Transverse colon (tissue), 4 donors: ENCODE data around the gene C1QTNF12. TPM values are rescaled to one million over a fixed set of nuclear protein-coding genes. Genes with fewer than 3 reads are reported as not detected.

ENCODE experiments used
- DNase-seq: peaks from one replicate; pipeline ENCODE4 v3.0.0-alpha.2; 2019
- H3K27ac ChIP-seq, 4 donors: fragments of 200-600 bp; sonication (generic); 2 replicates each; pipeline ENCODE4 v1.5.1; 2016 to 2018; ENCODE audit warnings: inconsistent platforms in 4 of 4
- H3K27me3 ChIP-seq: fragments of 200-600 bp; sonication (generic); 2 replicates; pipeline ENCODE4 v1.5.1; 2017; ENCODE audit warnings: inconsistent platforms
- H3K36me3 ChIP-seq, 4 donors: fragments of 200-600 bp; sonication (generic); 2 replicates each; pipeline ENCODE4 v1.5.1; 2017 to 2019; ENCODE audit warnings: inconsistent platforms in 4 of 4
- H3K4me1 ChIP-seq, 4 donors: fragments of 200-600 bp; sonication (generic); 2 replicates each; pipeline ENCODE4 v1.5.1; 2017 to 2020; ENCODE audit warnings: inconsistent platforms in 4 of 4
- H3K4me3 ChIP-seq, 4 donors: fragments of 200-600 bp; sonication (generic); 1 replicate in 1 of 4; 2 replicates in 3 of 4; pipeline versions ENCODE4 v1.5.1 to v1.6.1; 2017 to 2019; ENCODE audit warnings: inconsistent platforms in 4 of 4
- H3K9me3 ChIP-seq, 2 donors: fragments of 200-600 bp; sonication (generic); 2 replicates each; pipeline ENCODE4 v1.5.1; 2017 to 2019; ENCODE audit warnings: inconsistent platforms in 2 of 2
- EP300 ChIP-seq: sonication (generic); formaldehyde crosslinking; IDR thresholded peaks from one replicate; pipeline ENCODE4 v1.6.1; 2017; ENCODE audit warnings: antibody characterized with exemption, low read depth
- POLR2A ChIP-seq: fragments of 450-650 bp; IDR thresholded peaks from one replicate; pipeline ENCODE4 v1.6.1; 2016; ENCODE audit warnings: antibody characterized with exemption, mild to moderate bottlenecking, moderate library complexity
- POLR2AphosphoS5 ChIP-seq, 3 donors: sonication (generic); formaldehyde crosslinking; IDR thresholded peaks; one replicate each; pipeline ENCODE4 v1.6.1; 2016; ENCODE audit warnings: antibody characterized with exemption in 3 of 3
- WGBS, 2 donors: methylation state at CpG; one replicate each; pipeline ENCODE4 v1.1.5; 2018; ENCODE audit warnings: low coverage in 1 of 2; 5-methylcytosine and 5-hydroxymethylcytosine counted together
- in situ Hi-C, 4 donors: fragments of 200-750 bp; cut with MboI; loops; one replicate each; pipeline versions ENCODE4 v1.15.0 to v1.15.1; 2017; ENCODE audit warnings: low sequenced_read_pairs in 3 of 4, low pct_ligation_motif_present in 1 of 4, low pct_unique_long_range_greater_than_20kb in 1 of 4
- intact Hi-C: fragments of 100-400 bp; cut with DNase I; formaldehyde crosslinking; loops from one replicate; pipeline ENCODE4 v1.15.1; 2023; ENCODE audit warnings: low total_unique reads
- total RNA-seq, 4 donors: library from RNA; depleted of rRNA; stranded (reverse); fragments of >200 nt; gene quantifications; one replicate each; pipeline ENCODE4 v1.1.0, GENCODE V29; 2016
- TF ChIP-seq, protein P1 (sequence below), 5 experiments: fragments of 200-600 bp in 3 of 5; fragments of 450-650 bp in 2 of 5; sonication (generic) in 3 of 5; IDR thresholded peaks; 1 replicate in 2 of 5; 2 replicates in 3 of 5; pipeline ENCODE4 v1.5.1; 2016 to 2017; ENCODE audit warnings: antibody characterized with exemption in 5 of 5, inconsistent platforms in 3 of 5, mild to moderate bottlenecking in 2 of 5, moderate library complexity in 1 of 5

Gene C1QTNF12
- total RNA-seq, 4 donors from 2014 or later = 11.9 to 52.8 (median 15.7) TPM; not detected in 1

DNA sequence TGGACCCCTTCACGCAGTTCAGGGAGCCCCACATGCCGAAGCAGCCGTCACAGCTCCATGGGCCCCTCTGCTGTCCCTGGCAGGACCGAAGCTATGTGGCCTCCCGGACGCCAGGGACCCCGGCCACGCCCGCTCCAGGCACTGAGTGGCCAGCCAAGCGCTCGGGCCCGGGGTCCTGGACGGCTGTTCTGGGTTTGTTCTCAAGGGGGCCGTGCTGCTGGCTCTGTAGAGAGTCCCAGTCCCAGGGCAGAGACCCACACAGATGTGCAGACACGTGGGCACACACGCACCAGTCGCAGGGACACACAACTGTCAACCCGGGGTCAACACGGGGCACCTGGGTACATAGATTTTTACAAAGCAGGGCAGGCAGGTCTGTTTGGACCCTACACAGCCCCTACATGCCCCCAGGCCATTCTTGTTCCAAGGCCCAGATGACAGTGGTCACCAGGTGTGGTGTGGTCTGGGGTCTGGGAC, 7.8 kb downstream of the C1QTNF12 start:
- H3K27ac ChIP-seq = no peak overlapping the region
- TF ChIP-seq EP300 = no peak
- no peak for TF ChIP-seq POLR2A
- TF ChIP-seq, protein P1, sequence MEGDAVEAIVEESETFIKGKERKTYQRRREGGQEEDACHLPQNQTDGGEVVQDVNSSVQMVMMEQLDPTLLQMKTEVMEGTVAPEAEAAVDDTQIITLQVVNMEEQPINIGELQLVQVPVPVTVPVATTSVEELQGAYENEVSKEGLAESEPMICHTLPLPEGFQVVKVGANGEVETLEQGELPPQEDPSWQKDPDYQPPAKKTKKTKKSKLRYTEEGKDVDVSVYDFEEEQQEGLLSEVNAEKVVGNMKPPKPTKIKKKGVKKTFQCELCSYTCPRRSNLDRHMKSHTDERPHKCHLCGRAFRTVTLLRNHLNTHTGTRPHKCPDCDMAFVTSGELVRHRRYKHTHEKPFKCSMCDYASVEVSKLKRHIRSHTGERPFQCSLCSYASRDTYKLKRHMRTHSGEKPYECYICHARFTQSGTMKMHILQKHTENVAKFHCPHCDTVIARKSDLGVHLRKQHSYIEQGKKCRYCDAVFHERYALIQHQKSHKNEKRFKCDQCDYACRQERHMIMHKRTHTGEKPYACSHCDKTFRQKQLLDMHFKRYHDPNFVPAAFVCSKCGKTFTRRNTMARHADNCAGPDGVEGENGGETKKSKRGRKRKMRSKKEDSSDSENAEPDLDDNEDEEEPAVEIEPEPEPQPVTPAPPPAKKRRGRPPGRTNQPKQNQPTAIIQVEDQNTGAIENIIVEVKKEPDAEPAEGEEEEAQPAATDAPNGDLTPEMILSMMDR (IDR thresholded peaks at IDR 0.05) = no peak
- no peak for TF ChIP-seq POLR2AphosphoS5 (IDR thresholded peaks at IDR 0.05)
- intact Hi-C loops = no loop called here

DNA sequence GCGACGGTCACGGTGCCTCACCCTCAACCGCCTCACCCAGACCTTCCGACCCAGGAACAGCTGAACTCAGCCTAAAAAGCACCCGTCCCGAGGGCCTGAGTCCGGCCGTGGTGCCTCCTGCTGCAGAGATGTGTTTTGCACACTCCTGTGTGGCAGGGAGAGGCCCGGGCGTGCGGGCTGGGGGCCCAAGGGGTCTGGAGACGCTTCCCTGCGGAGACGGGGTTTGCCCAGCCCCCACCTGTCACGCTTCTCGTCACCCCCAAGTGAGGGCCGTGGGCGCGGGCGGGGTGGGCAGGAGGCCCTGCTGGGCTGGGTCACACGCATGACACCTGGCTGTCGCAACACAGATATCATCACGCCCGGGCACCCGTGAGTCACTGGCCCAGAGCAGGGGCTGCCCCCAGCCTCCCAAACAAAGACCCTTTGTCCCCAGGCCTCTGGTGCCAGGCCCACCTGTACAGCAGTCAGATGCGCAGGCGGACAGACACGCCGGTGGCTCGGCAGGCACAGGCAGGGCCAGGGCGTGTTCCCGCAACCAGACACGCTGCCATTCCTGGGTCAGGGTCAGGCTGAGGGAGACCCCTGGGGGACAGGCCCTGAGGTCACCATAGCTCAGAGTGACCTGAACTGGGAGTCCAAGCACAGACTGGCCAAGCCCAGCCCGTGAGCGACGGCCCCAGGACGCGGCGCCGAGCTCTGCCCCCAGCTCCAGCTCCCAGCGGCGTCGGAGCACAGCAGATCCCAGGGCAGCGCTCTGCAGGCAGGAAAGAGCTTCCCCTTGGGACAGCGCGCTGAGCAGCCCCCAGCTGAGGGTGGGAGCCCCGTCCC, 8.4 kb downstream of the C1QTNF12 start:
- WGBS, 2 donors = 12% methylated on average over 17 of the region's 48 CpGs; no CpG with 5 or more reads in 1 of the 2 donors
- peak; percentile 24 for DNase-seq
- H3K27ac ChIP-seq = no peak overlapping the region
- TF ChIP-seq, protein P1 (IDR thresholded peaks at IDR 0.05) = no peak
- no peak for TF ChIP-seq EP300
- TF ChIP-seq POLR2AphosphoS5 (IDR thresholded peaks at IDR 0.05) = no peak
- no peak for TF ChIP-seq POLR2A
- peaks cover 52% of the 10 kb centered on the region for H3K27me3 ChIP-seq
- intact Hi-C loops (no loop called here), in situ Hi-C loops (no loop called here)
- H3K4me1 ChIP-seq = peaks cover 5 to 24% (median 22%) of the 10 kb centered on the region in 4 donors
- H3K9me3 ChIP-seq = no peaks in the 10 kb centered on the region
- no peaks in the 10 kb centered on the region for H3K36me3 ChIP-seq
- no peak overlapping the region for H3K4me3 ChIP-seq

More for the DNA sequence above, 7.8 kb downstream of the C1QTNF12 start:
- no peak for DNase-seq
- no peak overlapping the region for H3K4me3 ChIP-seq
- WGBS, 2 donors = 39% methylated on average over 19 of the region's 19 CpGs; no CpG with 5 or more reads in 1 of the 2 donors
- peaks cover 4 to 21% (median 18%) of the 10 kb centered on the region in 4 donors for H3K4me1 ChIP-seq
- H3K27me3 ChIP-seq = peaks cover 52% of the 10 kb centered on the region
- H3K9me3 ChIP-seq = no peaks in the 10 kb centered on the region
- no peaks in the 10 kb centered on the region for H3K36me3 ChIP-seq
- in situ Hi-C loops = no loop called here

DNA sequence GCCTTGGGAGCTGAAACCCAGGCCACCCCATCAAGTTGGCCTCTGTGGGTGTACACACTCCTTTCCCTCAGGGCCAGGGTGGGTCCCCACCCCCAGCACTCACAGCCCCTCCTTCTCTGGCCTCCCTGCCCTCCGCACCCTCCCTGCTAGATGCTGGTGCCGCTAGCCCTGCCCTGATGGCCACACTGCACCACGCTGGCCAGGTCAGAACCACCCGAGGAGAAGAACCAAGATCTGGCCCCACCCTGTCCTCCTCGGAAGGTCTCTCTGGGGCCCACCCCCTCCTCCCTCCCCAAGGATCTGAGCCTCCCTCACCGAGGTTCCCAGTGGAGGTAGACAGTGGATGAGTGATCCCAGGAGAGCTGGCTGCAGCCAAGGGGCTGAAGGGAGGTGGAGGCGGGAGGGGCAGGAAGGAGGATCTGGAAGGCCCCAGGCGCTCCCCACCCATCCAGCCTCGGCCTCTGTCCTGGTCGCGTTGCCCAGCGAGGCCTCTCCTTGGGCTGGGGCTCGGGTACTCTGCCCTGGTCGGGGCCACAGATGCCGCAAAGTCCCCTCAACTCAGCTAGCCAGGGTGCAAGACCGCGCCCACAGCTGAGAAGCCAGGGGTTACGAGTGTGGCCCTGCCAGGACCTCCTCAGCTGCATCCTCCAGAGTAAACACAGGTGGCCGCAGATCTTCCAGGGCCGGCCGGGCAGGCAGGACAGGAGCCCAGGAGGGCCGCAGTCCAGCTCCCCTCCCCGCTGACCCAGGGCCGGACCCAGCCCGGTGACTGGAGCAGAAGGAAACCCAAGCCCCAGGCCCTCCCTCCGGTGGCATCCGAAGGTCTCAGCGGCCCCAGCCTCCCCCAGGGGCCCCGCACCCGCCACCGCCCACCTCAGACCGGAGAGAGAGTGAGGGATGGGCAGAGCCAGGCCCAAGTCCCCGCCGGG, 9.3 kb downstream of the C1QTNF12 start:
- Histone ChIP-seq H3K9me3 (no peaks in the 10 kb centered on the region), H3K4me1 (peaks cover 8 to 31% (median 28%) of the 10 kb centered on the region in 4 donors), H3K27ac (no peak overlapping the region), H3K36me3 (no peaks in the 10 kb centered on the region), H3K4me3 (no peak overlapping the region), H3K27me3 (peaks cover 52% of the 10 kb centered on the region)
- no peak for DNase-seq
- intact Hi-C loops = no loop called here
- 31% methylated on average over 11 of the region's 34 CpGs; no CpG with 5 or more reads in 1 of the 2 donors for WGBS, 2 donors
- TF ChIP-seq, protein P1 (IDR thresholded peaks at IDR 0.05) = no peak
- TF ChIP-seq EP300 (no peak), POLR2A (no peak), POLR2AphosphoS5 (IDR thresholded peaks at IDR 0.05) (no peak)
- in situ Hi-C loops = no loop called here
